ENCODE data around the gene HLA-C. TPM values are rescaled to one million over a fixed set of nuclear protein-coding genes. Genes with fewer than 3 reads are reported as not detected.
A peak's percentile ranks its signal among the peaks of the same experiment; 100 is the strongest.
"Not testable (repeated sequence)": the region's sequence is repeated elsewhere in the genome, so short reads cannot be mapped to it uniquely, and the experiment has no call there.

Gene HLA-C
- polyA plus RNA-seq, 1 donor = 225 TPM

DNA sequence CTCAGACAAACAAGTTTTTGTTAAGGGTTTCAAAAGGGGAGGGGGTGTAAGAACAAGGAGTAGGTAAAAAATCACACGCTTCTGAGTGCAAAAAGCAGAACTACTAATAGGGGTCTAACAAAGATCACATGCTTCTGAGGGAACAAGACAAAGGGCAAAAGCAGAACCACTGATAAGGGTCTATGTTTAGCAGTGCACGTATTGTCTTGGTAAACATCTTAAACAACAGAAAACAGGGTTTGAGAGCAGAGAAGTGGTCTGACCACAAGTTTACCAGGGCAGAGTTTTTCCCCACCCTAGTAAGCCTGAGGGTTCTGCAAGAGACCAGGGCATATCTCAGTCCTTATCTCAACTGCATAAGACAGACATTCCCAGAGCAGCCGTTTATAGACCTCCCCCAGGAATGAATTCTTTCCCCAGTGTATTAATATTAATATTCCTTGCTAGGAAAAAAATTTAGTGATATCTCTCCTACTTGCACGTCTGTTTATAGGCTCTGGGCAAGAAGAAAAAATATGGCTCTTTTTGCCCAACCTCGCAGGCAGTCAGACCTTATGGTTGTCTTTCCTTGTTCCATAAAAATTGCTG, 8.5 kb downstream of the HLA-C start:
- WGBS (ENCODE audit: insufficient coverage, low lambda C conversion rate) = no CpG with 5 or more reads among the region's 5 CpGs
- not testable (repeated sequence) for H3K4me1 ChIP-seq (ENCODE audit: control insufficient read depth, insufficient read depth, low read length); H3K4me3 ChIP-seq (ENCODE audit: low read length); H3K36me3 ChIP-seq (ENCODE audit: control insufficient read depth, insufficient read depth, low read length); H3K27me3 ChIP-seq (ENCODE audit: control insufficient read depth, insufficient read depth, low read length); H3K27ac ChIP-seq (ENCODE audit: low read length); DNase-seq; H3K9me3 ChIP-seq (ENCODE audit: control insufficient read depth, low read depth, low read length)

DNA sequence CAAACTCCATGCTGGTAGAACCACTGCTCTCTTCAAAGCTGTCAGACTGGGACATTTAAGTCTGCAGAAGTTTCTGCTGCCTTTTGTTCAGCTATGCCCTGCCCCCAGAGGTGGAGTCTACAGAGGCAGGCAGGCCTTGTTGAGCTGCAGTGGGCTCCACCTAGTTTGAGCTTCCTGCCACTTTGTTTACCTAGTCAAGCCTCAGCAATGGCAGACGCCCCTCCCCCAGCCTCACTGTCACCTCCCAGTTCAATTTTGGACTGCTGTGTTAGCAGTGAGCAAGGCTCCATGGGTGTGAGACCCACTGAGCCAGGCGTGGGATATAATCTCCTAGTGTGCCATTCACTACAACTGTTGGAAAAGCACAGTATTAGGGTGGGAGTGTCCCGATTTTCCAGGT, 11.9 kb downstream of the HLA-C start:
- H3K4me3 ChIP-seq (ENCODE audit: low read length); H3K27me3 ChIP-seq (ENCODE audit: control insufficient read depth, insufficient read depth, low read length); H3K27ac ChIP-seq (ENCODE audit: low read length); H3K36me3 ChIP-seq (ENCODE audit: control insufficient read depth, insufficient read depth, low read length); DNase-seq; H3K9me3 ChIP-seq (ENCODE audit: control insufficient read depth, low read depth, low read length); H3K4me1 ChIP-seq (ENCODE audit: control insufficient read depth, insufficient read depth, low read length): not testable (repeated sequence)
- no CpG with 5 or more reads among the region's 3 CpGs for WGBS (ENCODE audit: insufficient coverage, low lambda C conversion rate)

DNA sequence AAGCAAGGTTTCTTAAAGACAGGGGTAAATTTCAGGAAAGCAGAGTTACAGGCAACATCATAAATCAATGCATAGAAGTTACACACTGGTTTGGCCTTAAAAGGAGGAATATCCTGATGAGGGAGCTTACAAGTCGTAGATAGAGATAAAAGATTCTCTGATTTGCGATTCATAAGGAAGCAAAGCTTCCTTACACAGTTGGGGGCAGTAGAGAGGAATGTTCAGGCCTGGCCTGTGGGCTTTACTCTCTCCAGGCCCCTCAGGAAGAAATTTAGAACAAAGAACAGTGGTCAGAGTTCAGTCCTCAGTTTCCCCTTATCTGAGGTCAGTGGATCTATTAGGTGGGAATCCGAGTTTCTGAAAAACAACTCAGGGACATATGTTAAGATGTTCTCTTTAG, 19.3 kb downstream of the HLA-C start:
- H3K9me3 ChIP-seq (ENCODE audit: control insufficient read depth, low read depth, low read length) = no peaks in the 10 kb centered on the region
- H3K27me3 ChIP-seq (ENCODE audit: control insufficient read depth, insufficient read depth, low read length) = peaks cover 3% of the 10 kb centered on the region
- no peak for DNase-seq
- no CpG with 5 or more reads among the region's 3 CpGs for WGBS (ENCODE audit: insufficient coverage, low lambda C conversion rate)
- H3K27ac ChIP-seq (ENCODE audit: low read length) = no peak overlapping the region
- H3K4me3 ChIP-seq (ENCODE audit: low read length) = no peak overlapping the region
- H3K4me1 ChIP-seq (ENCODE audit: control insufficient read depth, insufficient read depth, low read length) = no peaks in the 10 kb centered on the region
- no peaks in the 10 kb centered on the region for H3K36me3 ChIP-seq (ENCODE audit: control insufficient read depth, insufficient read depth, low read length)

DNA sequence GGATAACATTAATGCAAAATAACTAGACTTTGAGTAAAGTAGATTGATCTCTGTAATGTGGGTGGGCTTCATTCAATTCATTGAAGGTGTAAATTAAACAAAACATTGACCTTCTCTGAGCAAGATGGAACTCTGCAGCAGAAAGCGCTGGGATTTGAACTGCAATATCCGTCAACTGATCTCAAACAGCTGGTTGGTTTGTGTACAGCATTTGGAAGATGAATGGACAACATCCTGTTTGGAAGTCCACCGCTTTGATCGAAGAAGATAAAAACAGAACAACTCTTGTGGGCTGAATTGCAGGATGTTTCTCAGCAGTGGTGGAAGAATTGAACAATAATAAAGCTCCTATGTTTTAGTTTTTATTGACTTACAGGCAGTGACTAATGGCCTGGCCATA, 20.6 kb downstream of the HLA-C start:
- no peak for DNase-seq
- WGBS (ENCODE audit: insufficient coverage, low lambda C conversion rate) = 60% methylated on average over 1 of the region's 4 CpGs

DNA sequence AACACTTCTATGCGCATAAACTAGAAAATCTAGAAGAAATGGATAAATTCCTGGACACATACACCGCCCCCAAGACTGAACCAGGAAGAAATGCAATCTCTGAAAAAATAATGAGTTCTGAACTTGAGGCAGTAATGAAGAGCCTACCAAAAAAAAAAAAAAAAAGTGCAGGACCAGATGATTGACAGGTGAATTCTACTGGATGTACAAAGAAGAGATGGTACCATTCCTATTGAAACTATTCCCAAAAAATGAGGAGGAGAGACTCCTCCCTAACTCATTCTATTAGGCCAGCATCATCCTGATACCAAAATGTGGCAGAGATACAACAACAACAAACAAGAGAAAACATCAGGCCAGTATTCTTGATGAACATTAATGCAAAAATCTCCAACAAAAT, 22.7 kb downstream of the HLA-C start:
- H3K36me3 ChIP-seq (ENCODE audit: control insufficient read depth, insufficient read depth, low read length) = no peaks in the 10 kb centered on the region
- H3K4me3 ChIP-seq (ENCODE audit: low read length) = no peak overlapping the region
- DNase-seq = no peak
- WGBS (ENCODE audit: insufficient coverage, low lambda C conversion rate) = no CpG with 5 or more reads among the region's 2 CpGs
- H3K27ac ChIP-seq (ENCODE audit: low read length) = no peak overlapping the region
- H3K27me3 ChIP-seq (ENCODE audit: control insufficient read depth, insufficient read depth, low read length) = peaks cover 3% of the 10 kb centered on the region
- H3K4me1 ChIP-seq (ENCODE audit: control insufficient read depth, insufficient read depth, low read length) = no peaks in the 10 kb centered on the region
- no peaks in the 10 kb centered on the region for H3K9me3 ChIP-seq (ENCODE audit: control insufficient read depth, low read depth, low read length)

More for the DNA sequence above, 20.6 kb downstream of the HLA-C start:
- Histone ChIP-seq H3K36me3 (ENCODE audit: control insufficient read depth, insufficient read depth, low read length) (no peaks in the 10 kb centered on the region), H3K4me3 (ENCODE audit: low read length) (no peak overlapping the region), H3K9me3 (ENCODE audit: control insufficient read depth, low read depth, low read length) (no peaks in the 10 kb centered on the region), H3K27me3 (ENCODE audit: control insufficient read depth, insufficient read depth, low read length) (peaks cover 3% of the 10 kb centered on the region), H3K4me1 (ENCODE audit: control insufficient read depth, insufficient read depth, low read length) (no peaks in the 10 kb centered on the region), H3K27ac (ENCODE audit: low read length) (no peak overlapping the region)

DNA sequence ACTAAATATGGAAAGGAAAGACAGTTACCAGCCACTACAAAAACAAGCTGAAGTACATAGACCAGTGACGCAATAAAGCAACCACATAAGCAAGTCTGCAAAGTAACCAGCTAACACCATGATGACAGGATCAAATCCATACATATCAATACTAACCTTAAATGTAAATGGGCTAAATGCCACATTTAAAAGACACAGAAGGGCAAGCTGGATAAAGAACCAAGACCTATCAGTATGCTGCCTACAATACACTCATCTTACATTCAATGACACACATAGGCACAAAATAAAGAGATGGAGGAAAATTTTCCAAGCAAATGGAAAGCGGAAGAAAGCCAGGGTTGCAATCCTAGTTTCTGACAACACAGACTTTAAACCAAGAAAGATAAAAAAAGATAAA, 24.1 kb downstream of the HLA-C start:
- Histone ChIP-seq H3K27me3 (ENCODE audit: control insufficient read depth, insufficient read depth, low read length) (peaks cover 3% of the 10 kb centered on the region), H3K4me3 (ENCODE audit: low read length) (no peak overlapping the region), H3K27ac (ENCODE audit: low read length) (no peak overlapping the region), H3K36me3 (ENCODE audit: control insufficient read depth, insufficient read depth, low read length) (no peaks in the 10 kb centered on the region), H3K4me1 (ENCODE audit: control insufficient read depth, insufficient read depth, low read length) (no peaks in the 10 kb centered on the region), H3K9me3 (ENCODE audit: control insufficient read depth, low read depth, low read length) (no peaks in the 10 kb centered on the region)
- DNase-seq = no peak
- 20% methylated on average over 1 of the region's 2 CpGs for WGBS (ENCODE audit: insufficient coverage, low lambda C conversion rate)

DNA sequence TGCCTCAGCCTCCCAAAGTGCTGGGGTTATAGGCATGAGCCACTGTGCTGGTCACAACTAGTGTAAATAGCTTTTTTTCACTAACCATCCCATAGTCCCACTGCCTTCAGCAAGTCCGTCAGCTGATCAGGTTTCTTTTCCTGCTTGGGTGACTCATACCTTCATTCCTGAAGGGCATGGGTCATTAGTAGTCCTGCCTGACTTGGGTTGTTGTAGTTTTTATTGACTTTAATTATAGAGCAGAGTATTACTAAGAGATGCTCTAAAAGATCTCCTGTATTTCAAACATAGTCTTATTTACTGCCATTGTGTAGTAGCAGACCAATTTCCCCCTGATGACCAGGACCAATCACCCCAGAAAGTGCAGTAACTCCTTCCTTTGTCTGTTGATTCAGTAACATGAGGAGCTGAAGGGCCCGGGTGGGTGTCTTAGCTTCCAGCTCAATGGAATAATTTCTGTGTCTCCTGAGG, 25.8 kb downstream of the HLA-C start:
- Histone ChIP-seq H3K4me1 (ENCODE audit: control insufficient read depth, insufficient read depth, low read length) (no peaks in the 10 kb centered on the region), H3K9me3 (ENCODE audit: control insufficient read depth, low read depth, low read length) (no peaks in the 10 kb centered on the region), H3K4me3 (ENCODE audit: low read length) (no peak overlapping the region), H3K27me3 (ENCODE audit: control insufficient read depth, insufficient read depth, low read length) (peaks cover 3% of the 10 kb centered on the region), H3K36me3 (ENCODE audit: control insufficient read depth, insufficient read depth, low read length) (no peaks in the 10 kb centered on the region), H3K27ac (ENCODE audit: low read length) (peak overlapping the region; percentile 17)
- DNase-seq = peak; percentile 61 to 72
- WGBS (ENCODE audit: insufficient coverage, low lambda C conversion rate) = 33% methylated on average over 1 of the region's 2 CpGs

DNA sequence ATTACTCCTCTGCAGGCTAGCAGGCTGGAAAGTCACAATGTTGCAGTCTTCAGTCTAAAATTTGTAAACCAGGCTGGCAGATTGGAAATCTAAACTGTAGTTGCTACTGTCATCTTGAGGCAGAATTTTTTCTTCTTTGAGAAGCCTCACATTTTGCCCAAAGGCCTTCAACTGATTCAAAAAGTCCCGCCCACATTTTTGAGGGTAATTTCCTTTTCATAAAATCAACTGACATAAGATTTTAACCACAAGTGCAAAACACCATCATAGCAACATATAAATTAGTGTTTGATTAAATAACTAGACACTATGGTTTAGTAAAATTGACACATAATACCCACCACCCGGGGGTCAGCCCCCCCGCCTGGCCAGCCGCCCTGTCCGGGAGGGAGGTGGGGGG, 28.4 kb downstream of the HLA-C start:
- no CpG with 5 or more reads among the region's 5 CpGs for WGBS (ENCODE audit: insufficient coverage, low lambda C conversion rate)
- no peaks in the 10 kb centered on the region for H3K27me3 ChIP-seq (ENCODE audit: control insufficient read depth, insufficient read depth, low read length)
- H3K36me3 ChIP-seq (ENCODE audit: control insufficient read depth, insufficient read depth, low read length) = no peaks in the 10 kb centered on the region
- no peak for DNase-seq
- H3K9me3 ChIP-seq (ENCODE audit: control insufficient read depth, low read depth, low read length) = no peaks in the 10 kb centered on the region
- H3K4me1 ChIP-seq (ENCODE audit: control insufficient read depth, insufficient read depth, low read length) = no peaks in the 10 kb centered on the region
- no peak overlapping the region for H3K27ac ChIP-seq (ENCODE audit: low read length)
- H3K4me3 ChIP-seq (ENCODE audit: low read length) = no peak overlapping the region

DNA sequence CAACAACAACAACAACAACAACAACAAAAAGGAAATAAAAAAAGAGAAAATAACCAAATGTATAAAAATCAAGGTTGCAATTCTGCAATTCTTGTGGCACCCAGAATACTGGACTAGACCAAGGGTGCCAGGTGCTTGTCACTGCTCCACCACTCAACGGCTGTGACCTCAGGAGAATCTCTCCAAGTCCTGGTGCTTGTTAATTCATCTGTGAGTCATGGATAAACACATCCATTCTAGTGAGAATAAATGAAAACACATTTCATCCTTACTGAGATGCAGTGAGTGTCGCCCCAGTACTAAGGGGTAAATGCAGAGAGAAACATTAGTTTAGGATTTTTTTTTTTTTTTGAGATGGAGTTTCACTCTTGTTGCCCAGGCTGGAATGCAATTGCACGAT, 32.0 kb downstream of the HLA-C start:
- Histone ChIP-seq H3K9me3 (ENCODE audit: control insufficient read depth, low read depth, low read length) (no peaks in the 10 kb centered on the region), H3K27ac (ENCODE audit: low read length) (no peak overlapping the region), H3K4me3 (ENCODE audit: low read length) (no peak overlapping the region), H3K36me3 (ENCODE audit: control insufficient read depth, insufficient read depth, low read length) (no peaks in the 10 kb centered on the region), H3K4me1 (ENCODE audit: control insufficient read depth, insufficient read depth, low read length) (no peaks in the 10 kb centered on the region), H3K27me3 (ENCODE audit: control insufficient read depth, insufficient read depth, low read length) (no peaks in the 10 kb centered on the region)
- no CpG with 5 or more reads among the region's 3 CpGs for WGBS (ENCODE audit: insufficient coverage, low lambda C conversion rate)
- no peak for DNase-seq

DNA sequence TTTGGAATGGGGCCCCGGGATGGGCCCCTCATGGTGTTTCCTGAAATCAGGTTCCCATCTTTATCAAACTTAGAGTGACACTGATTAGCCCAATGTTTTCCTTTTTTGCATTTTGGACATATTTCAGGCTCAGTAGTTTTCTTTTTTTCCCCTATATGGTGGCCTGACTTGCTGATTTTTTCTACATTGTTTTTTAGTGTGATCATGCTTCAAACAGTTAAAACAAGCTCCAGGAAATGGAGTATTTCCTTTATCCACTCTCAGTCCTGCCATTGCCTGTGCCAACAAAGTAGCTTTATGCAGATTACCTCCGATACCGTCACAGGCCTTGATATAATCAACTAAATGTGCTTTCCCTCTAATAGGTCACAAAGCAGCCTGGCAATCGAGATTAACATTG, 37.8 kb downstream of the HLA-C start:
- not testable (repeated sequence) for DNase-seq; H3K4me1 ChIP-seq (ENCODE audit: control insufficient read depth, insufficient read depth, low read length); H3K4me3 ChIP-seq (ENCODE audit: low read length); H3K27ac ChIP-seq (ENCODE audit: low read length); H3K9me3 ChIP-seq (ENCODE audit: control insufficient read depth, low read depth, low read length); H3K27me3 ChIP-seq (ENCODE audit: control insufficient read depth, insufficient read depth, low read length); H3K36me3 ChIP-seq (ENCODE audit: control insufficient read depth, insufficient read depth, low read length)
- 92% methylated on average over 2 of the region's 4 CpGs for WGBS (ENCODE audit: insufficient coverage, low lambda C conversion rate)

DNA sequence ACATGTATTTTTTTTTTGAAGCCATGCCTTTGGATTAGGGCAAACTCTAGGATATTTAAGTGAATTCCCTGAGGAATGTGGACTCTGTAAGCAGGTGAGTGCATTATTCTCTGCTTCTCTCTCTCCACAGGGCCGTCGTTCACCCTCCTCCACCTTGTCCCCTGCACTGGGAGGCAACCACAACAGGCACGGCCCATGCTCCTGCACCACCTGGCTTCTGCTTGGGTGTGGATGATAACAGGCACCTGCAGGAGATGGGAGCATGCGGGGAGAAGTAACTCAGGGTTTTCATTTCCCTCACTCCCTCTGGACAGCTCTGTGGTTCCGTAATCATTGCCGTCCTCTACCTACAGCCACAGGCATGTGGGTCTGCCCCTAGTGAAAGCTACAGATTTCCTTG, 43.4 kb downstream of the HLA-C start:
- Histone ChIP-seq H3K36me3 (ENCODE audit: control insufficient read depth, insufficient read depth, low read length) (no peaks in the 10 kb centered on the region), H3K27ac (ENCODE audit: low read length) (no peak overlapping the region), H3K9me3 (ENCODE audit: control insufficient read depth, low read depth, low read length) (no peaks in the 10 kb centered on the region), H3K4me1 (ENCODE audit: control insufficient read depth, insufficient read depth, low read length) (no peaks in the 10 kb centered on the region), H3K4me3 (ENCODE audit: low read length) (no peak overlapping the region), H3K27me3 (ENCODE audit: control insufficient read depth, insufficient read depth, low read length) (no peaks in the 10 kb centered on the region)
- peak in 1 of 2 donors; percentile 60 for DNase-seq
- WGBS (ENCODE audit: insufficient coverage, low lambda C conversion rate) = no CpG with 5 or more reads among the region's 6 CpGs
